ENCODE data around the gene PRKCB.
A peak's percentile ranks its signal among the peaks of the same experiment; 100 is the strongest.

The PRKCB gene

DNA sequence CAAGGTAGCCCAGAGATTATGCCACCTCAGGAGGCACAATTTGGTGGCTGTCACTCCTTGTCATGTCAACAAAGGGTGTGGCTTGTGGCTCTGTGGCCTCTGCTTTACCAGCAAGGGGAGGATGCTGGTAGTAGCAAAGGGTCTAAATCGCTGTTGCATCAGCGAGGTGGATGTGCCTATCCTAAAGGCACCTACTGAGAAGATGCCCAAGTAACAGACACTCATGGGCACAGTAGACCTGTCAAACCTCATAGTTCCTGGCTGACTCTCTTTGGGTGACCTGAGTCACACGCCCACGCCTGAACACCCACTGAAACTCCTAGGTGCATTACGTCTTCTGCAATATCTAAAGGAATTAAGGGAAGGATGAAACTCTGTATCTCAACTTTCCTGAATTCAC, 139.5 kb downstream of the PRKCB start:
- DNase-seq: no peak

GRCh38 chr16:23976091-23976490, 140.3 kb downstream of the PRKCB start:
- no peak for DNase-seq

DNA sequence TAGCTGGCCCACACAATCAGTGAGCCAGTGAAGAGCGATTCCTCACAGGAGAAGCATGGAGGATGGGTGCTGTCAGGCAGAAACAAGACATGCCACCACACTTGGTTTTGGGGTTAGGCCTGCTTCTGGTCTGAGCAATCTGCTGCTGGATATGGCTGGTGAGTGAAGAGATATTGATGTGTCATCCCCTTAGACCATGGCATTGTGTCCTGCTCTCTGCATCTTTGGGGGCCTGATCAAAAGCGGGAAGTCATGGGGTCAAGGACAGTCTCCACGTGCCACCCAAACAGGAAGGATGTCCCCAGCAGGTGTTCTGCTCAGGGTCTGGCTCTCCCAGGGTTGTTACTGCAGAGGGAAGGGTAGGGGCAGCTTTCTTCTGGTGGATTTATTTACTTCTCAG, 140.7 kb downstream of the PRKCB start:
- DNase-seq: no peak

DNA sequence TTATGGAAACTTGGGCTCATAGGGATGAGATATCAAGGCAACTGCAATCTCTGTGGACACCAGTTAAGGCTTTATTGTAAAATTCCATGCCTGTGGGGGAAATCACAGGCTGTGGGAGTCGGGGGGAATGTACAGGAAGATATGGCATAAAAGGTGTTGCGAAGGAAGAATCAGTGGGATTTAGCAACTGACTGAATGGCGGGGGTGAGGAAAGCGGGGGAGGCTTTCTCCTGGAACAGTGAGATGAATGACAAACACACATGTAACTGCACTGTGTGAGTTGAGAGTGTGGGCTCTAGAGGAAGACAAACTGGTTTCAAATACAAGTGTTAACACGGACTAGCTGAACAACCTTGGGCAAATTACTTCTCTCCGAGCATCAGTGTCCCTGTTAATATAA, 143.7 kb downstream of the PRKCB start:
- no peak for DNase-seq

GRCh38 chr16:23979982-23980381, 144.2 kb downstream of the PRKCB start:
- DNase-seq: no peak

DNA sequence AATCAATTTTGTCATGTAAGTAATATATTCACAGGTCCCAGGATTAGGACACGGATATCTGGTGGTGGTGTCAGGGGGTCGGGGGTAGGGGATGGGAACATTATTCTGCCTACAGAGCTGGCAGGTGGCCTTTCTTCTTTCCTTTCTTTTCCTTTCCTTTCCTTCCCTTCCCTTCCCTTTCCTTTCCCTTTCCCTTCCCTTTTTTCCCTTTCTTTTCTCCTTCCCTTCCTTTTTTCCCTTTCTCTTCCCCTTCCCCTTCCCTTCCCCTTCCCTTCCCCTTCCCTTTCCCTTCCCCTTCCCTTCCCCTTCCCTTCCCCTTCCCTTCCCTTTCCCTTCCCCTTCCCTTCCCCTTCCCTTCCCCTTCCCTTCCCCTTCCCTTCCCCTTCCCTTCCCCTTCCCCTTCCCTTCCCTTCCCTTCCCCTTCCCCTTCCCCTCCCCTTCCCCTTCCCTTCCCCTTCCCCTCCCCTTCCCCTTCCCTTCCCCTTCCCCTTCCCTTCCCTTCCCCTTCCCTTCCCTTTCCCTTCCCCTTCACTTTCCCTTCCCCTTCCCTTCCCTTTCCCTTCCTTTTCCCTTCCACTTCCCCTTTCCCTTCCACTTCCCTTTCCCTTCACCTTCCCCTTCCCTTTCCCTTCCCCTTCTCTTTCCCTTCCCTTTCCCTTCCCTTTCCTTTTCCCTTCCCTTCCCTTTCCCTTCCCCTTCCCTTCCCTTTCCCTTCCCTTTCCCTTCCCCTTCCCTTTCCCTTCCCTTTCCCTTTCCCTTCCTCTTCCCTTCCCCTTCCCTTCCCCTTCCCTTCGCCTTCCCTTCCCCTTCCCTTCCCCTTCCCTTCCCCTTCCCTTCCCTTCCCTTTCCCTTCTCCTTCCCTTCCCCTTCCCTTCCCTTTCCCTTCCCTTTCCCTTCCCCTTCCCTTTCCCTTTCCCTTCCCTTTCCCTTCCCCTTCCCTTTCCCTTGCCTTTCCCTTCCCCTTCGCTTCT, 145.9 kb downstream of the PRKCB start:
- no peak for DNase-seq

GRCh38 chr16:23986455-23986854, 150.7 kb downstream of the PRKCB start:
- no peak for DNase-seq

DNA sequence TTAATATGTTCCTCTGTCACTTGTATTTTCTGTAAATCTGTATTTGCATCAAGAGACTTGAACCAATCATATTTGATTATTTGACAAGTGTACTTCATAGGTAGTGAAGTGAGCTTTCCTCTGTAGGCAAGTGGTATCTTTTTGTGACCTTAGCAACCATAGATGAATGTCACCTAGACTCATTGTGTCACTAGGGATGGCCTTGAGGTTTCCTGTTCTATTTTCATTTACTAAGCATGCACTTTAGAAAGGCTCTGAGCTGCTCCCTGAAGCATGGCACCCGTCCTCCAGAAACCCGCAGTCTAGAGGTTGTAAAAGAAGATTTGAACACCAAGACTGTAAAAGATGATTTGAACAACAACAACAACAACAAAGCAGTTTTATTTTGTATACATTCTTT, 151.7 kb downstream of the PRKCB start:
- no peak for DNase-seq

- no peak for DNase-seq
Observed at GRCh38 chr16:23990507-23990906, 154.7 kb downstream of the PRKCB start.

- DNase-seq: no peak
Observed at GRCh38 chr16:23991066-23991465, 155.3 kb downstream of the PRKCB start.

DNA sequence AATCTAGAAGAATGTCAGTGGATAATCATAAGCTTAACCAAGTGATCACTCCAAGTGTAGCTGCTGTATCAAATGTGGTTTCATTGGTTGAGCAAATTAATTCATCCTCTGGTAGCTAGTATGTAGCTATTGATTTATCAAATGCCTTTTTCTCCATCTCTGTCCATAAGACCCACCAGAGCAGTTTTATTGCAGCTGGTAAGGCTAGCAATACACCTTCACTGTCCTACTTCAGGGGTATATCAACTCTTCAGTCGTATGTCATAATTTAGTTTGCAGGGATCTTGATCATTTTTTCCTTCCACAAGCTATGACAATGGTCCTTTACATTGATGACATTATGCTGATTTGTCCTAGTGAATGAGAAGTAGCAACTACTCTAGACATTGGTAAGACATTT, 158.8 kb downstream of the PRKCB start:
- no peak for DNase-seq

DNA sequence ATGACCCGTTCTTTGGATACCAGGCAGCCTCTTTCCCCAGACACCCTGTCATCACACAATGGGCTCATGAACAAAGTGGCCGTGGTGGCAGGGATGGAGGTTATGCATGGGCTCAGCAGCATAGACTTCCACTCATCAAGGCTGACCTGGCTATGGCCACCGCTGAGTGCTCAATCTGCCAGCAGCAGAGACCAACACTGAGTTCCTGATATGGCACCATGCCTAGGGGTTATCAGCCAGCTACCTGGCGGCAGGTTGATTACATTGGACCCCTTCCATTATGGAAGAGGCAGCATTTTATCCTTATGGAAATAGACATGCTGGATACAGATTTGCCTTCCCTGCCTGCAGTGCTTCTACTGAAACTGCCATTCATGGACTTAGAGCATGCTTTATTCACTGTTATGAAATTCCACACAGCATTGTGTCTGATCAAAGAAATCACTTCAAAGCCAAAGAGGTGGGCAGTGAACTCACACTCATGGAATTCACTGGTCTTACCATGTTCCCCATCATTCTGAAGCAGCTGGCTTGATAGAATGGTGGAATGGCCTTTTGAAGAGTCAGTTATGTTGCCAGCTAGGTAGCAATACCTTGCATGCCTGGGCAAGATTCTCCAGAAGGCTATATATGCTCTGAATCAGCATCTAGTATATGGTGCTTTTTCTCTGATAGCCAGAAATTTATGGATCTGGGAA, 160.6 kb downstream of the PRKCB start:
- no peak for DNase-seq

GRCh38 chr16:23998771-23999170, 163.0 kb downstream of the PRKCB start:
- no peak for DNase-seq

GRCh38 chr16:23999663-24000062, 163.9 kb downstream of the PRKCB start:
- no peak for DNase-seq

DNA sequence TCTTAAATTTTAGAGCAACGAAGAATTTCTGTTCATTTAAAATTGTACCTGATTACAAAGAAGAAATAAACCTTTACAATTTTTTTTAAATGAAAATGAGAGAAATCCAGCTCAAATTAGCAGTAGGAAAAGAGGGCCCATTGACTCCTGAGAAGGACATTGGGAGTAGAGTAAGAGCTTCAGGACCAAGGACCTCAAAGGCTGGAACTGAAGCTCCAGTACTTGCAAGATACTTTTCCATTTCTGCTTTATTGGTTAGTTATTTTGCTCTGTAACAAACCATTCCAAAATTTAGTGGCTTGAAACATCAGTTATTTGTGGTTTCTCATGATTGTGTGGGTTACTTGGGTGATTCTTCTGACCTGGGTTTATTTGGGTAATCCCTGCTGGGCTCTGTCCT, 165.9 kb downstream of the PRKCB start:
- no peak for DNase-seq

GRCh38 chr16:24002619-24003018, 166.8 kb downstream of the PRKCB start:
- no peak for DNase-seq

GRCh38 chr16:24005577-24005976, 169.8 kb downstream of the PRKCB start:
- no peak for DNase-seq

GRCh38 chr16:24007391-24007790, 171.6 kb downstream of the PRKCB start:
- DNase-seq: no peak

GRCh38 chr16:24007934-24008333, 172.2 kb downstream of the PRKCB start:
- DNase-seq: no peak

DNA sequence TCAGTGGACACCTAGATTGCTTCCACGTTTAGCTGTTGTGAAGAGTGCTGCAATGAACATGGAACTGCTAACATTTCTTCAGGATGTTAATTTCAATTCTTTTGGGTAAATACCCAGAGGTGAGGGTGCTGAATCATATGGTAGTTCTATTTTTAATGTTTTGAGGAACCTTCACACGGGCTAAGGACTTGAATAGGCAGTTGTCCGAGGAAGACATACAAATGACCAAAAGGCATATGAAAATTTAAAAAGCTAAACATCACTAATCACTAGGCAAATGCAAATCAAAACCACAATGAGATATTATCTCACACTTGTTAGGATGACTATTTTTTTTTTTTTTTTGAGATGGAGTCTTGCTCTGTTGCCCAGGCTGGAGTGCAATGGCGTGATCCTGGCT, 173.3 kb downstream of the PRKCB start:
- DNase-seq: no peak

DNA sequence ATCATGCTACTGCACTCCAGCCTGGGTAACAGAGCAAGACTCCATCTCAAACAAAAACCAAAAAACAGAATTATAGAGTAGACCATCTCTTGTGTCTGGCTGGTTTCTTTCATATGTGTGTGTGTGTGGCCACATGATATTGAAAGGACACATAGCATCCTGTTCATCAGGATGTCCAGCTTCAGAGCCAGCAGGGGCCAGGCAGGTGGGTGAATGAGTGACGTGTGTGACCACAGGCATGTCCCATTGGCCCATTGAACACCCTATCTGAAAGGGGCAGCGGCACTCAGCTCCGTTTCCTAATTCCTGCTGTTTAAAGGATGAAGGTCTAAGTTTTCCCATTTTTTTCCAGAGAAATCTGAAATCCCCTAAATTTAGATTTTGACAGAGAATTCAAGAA, 174.2 kb downstream of the PRKCB start:
- DNase-seq: no peak

DNA sequence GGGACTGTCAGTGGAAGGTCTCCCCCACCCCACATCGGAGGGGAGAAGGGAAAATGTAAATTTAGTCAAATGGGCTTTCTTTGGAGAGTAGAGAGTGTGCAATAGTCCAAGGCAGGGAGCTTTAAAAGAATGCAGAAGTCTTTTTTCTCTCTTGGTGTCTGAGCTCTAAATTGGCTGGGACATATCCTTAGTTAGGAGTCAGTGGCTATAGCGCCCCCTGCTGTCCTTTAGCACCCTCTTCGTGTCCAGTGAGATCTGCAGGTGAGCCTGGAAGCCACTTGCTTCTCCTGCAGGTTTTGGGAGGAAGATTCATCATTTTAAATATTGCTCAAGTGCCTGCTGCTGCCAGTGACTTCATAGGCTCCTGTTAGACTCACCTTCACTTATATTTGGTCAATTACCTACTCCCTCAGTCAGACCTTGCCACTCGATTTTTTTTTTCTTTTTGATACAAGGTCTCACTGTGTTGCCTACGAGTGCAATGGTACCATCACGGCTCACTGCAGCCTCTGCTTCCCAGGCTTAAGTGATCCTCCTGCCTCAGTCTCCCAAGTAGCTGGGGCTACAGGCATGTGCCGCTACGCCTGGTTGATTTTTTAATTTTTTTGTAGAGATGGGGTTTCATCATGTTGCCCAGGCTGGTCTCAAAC, 174.8 kb downstream of the PRKCB start:
- peak; percentile 57 for DNase-seq

DNA sequence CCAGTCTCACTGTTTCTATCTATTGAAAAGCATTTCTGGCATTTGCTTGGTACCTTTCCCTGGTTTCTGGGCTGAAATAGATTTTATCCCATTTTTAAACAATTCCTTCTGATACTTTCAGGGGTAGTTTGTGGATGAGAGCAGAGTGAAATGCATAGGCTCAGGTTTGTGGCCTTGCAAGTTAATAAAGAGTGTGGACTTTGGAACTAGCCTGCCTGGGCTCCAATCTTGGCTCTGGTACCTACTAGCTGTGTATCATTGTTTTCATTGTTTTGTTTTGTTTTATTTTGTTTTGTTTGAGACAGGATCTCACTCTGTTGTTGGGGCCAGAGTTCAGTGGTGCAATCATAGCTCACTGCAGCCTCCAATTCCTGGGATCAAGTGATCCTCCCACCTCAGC, 175.5 kb downstream of the PRKCB start:
- DNase-seq: no peak

Data from NCI-H748 treated with DMSO at 0.1 percent for 48 hours (cell line).